H1 (cell line): ENCODE measurements around the gene CDHR5. TPM values are rescaled to one million over a fixed set of nuclear protein-coding genes. Genes with fewer than 3 reads are reported as not detected.

Experiments
- CTCF ChIA-PET: fragments of 300-600 bp; sonication (Branson Sonifier 250); formaldehyde crosslinking; loops from one replicate; lab custom pipeline; 2021; ENCODE audit not compliant: partially characterized antibody; lab: Charles Lee
- POLR2A ChIA-PET: fragments of 300-600 bp; sonication (Branson Sonifier 250); formaldehyde crosslinking; loops from one replicate; lab custom pipeline; 2021; ENCODE audit warnings: inconsistent platforms; ENCODE audit not compliant: partially characterized antibody; lab: Charles Lee
- DNase-seq, 2 experiments: peaks; one replicate each; pipeline versions ENCODE4 v3.0.0 to v3.0.0-alpha.2; 2010 to 2022; ENCODE audit warnings: low spot score in 2 of 2, low read depth in 1 of 2, mixed read lengths in 1 of 2
- FAIRE-seq: peaks from 2 replicates; lab custom pipeline; 2011; peaks lifted over from hg19 to GRCh38; lab: Jason Lieb, UNC
- H2AFZ ChIP-seq: 2 replicates; pipeline ENCODE4 v1.8.1; 2012; ENCODE audit warnings: low read length, inconsistent platforms
- H2AK5ac ChIP-seq: 2 replicates; pipeline ENCODE4 v1.6.1; 2013; ENCODE audit warnings: low read depth, low read length
- H2BK120ac ChIP-seq: replicated peaks from 2 replicates; pipeline ENCODE3; 2013; ENCODE audit warnings: low read depth, low read length, inconsistent platforms
- H2BK12ac ChIP-seq: 2 replicates; pipeline ENCODE4 v1.6.1; 2013; ENCODE audit warnings: low read depth, low read length
- H2BK15ac ChIP-seq: 2 replicates; pipeline ENCODE4 v1.6.1; 2013; ENCODE audit warnings: low read length
- H2BK20ac ChIP-seq: 2 replicates; pipeline ENCODE4 v1.6.1; 2013; ENCODE audit warnings: low read length
- H2BK5ac ChIP-seq: 2 replicates; pipeline ENCODE4 v1.6.1; 2013; ENCODE audit warnings: low read depth, low read length
- H3K14ac ChIP-seq: 2 replicates; pipeline ENCODE4 v1.6.1; 2013; ENCODE audit warnings: inconsistent platforms; ENCODE audit not compliant: insufficient read length
- H3K18ac ChIP-seq: 2 replicates; pipeline ENCODE4 v1.6.1; 2013; ENCODE audit warnings: low read length; ENCODE audit errors: extremely low read depth
- H3K23ac ChIP-seq: 2 replicates; pipeline ENCODE4 v1.6.1; 2013; ENCODE audit warnings: inconsistent platforms; ENCODE audit not compliant: insufficient read length
- H3K23me2 ChIP-seq: 2 replicates; pipeline ENCODE4 v1.6.1; 2013; ENCODE audit warnings: low read depth, low read length
- H3K27ac ChIP-seq: 2 replicates; pipeline ENCODE4 v1.6.1; 2011; ENCODE audit warnings: low read depth, low read length, inconsistent platforms
- H3K27me3 ChIP-seq, 4 experiments: replicated peaks in 1 of 4; 1 replicate in 1 of 4; 2 replicates in 3 of 4; pipeline versions ENCODE4 v1.6.1 to v1.8.1; 2011 to 2013; ENCODE audit warnings: low read length in 3 of 4, mild to moderate bottlenecking in 3 of 4, inconsistent platforms in 2 of 4, mixed read lengths in 2 of 4, moderate library complexity in 1 of 4; ENCODE audit not compliant: control insufficient read depth in 3 of 4, insufficient read depth in 3 of 4; ENCODE audit errors: extremely low read depth in 1 of 4
- H3K36me3 ChIP-seq, 4 experiments: 2 replicates each; pipeline versions ENCODE4 v1.6.1 to v1.8.1; 2011 to 2013; ENCODE audit warnings: mild to moderate bottlenecking in 4 of 4, low read length in 3 of 4, moderate library complexity in 2 of 4, control low read depth in 1 of 4, inconsistent platforms in 1 of 4; ENCODE audit not compliant: insufficient read depth in 4 of 4, control insufficient read depth in 2 of 4
- H3K4ac ChIP-seq: replicated peaks from 2 replicates; pipeline ENCODE3; 2013; ENCODE audit warnings: low read length, low read depth, mixed read lengths, inconsistent platforms; ENCODE audit not compliant: insufficient read length
- H3K4me1 ChIP-seq, 4 experiments: replicated peaks in 1 of 4; 1 replicate in 1 of 4; 2 replicates in 3 of 4; pipeline versions ENCODE4 v1.6.1 to v1.8.1; 2011 to 2013; ENCODE audit warnings: low read length in 3 of 4, inconsistent platforms in 2 of 4, mixed read lengths in 1 of 4; ENCODE audit not compliant: insufficient read depth in 4 of 4, control insufficient read depth in 3 of 4
- H3K4me2 ChIP-seq, 2 experiments: 2 replicates each; pipeline versions ENCODE4 v1.6.1 to v1.8.1; 2011 to 2013; ENCODE audit warnings: low read depth in 2 of 2, low read length in 2 of 2, control low read depth in 1 of 2, inconsistent platforms in 1 of 2, mild to moderate bottlenecking in 1 of 2; ENCODE audit not compliant: insufficient read depth in 1 of 2
- H3K4me3 ChIP-seq, 4 experiments: fragments of 200-600, 300-600 bp in 1 of 4; sonication (generic), shearing (Covaris generic), sonication (Bioruptor Twin) in 1 of 4; 2 replicates each; pipeline versions ENCODE4 v1.5.1 to v1.8.1; 2011 to 2016; ENCODE audit warnings: low read length in 4 of 4, low read depth in 3 of 4, control low read depth in 2 of 4, inconsistent platforms in 2 of 4, mild to moderate bottlenecking in 2 of 4, mixed read lengths in 1 of 4, moderate library complexity in 1 of 4; ENCODE audit not compliant: insufficient read depth in 2 of 4; ENCODE audit errors: extremely low read depth in 1 of 4
- H3K56ac ChIP-seq: replicated peaks from 2 replicates; pipeline ENCODE3; 2013; ENCODE audit warnings: low read depth, mild to moderate bottlenecking, mixed read lengths, low read length, inconsistent platforms; ENCODE audit not compliant: insufficient read length
- H3K79me1 ChIP-seq: 2 replicates; pipeline ENCODE4 v1.6.1; 2013; ENCODE audit warnings: low read depth, low read length, control low read depth
- H3K79me2 ChIP-seq, 2 experiments: 2 replicates each; pipeline versions ENCODE4 v1.6.1 to v1.8.1; 2012 to 2013; ENCODE audit warnings: low read length in 2 of 2, mild to moderate bottlenecking in 2 of 2, inconsistent platforms in 1 of 2; ENCODE audit not compliant: insufficient read depth in 2 of 2, control insufficient read depth in 1 of 2
- H3K9ac ChIP-seq, 4 experiments: replicated peaks in 1 of 4; 1 replicate in 1 of 4; 2 replicates in 3 of 4; pipeline versions ENCODE4 v1.6.1 to v1.8.1; 2011 to 2013; ENCODE audit warnings: low read depth in 3 of 4, low read length in 3 of 4, control low read depth in 2 of 4, mild to moderate bottlenecking in 2 of 4, moderate library complexity in 2 of 4, inconsistent platforms in 1 of 4; ENCODE audit errors: extremely low read depth in 1 of 4
- H3K9me3 ChIP-seq, 2 experiments: 2 replicates each; pipeline versions ENCODE4 v1.6.1 to v1.8.1; 2012 to 2013; ENCODE audit warnings: mild to moderate bottlenecking in 2 of 2, moderate library complexity in 2 of 2, control low read depth in 1 of 2, inconsistent platforms in 1 of 2, low read depth in 1 of 2, low read length in 1 of 2, mixed read lengths in 1 of 2; ENCODE audit not compliant: insufficient read depth in 2 of 2
- H4K20me1 ChIP-seq, 2 experiments: replicated peaks in 1 of 2; 2 replicates each; pipeline versions ENCODE3 to v1.8.1; 2011 to 2013; ENCODE audit warnings: inconsistent platforms in 2 of 2, low read length in 2 of 2, mild to moderate bottlenecking in 1 of 2; ENCODE audit not compliant: insufficient read depth in 2 of 2, control insufficient read depth in 1 of 2
- H4K5ac ChIP-seq: 2 replicates; pipeline ENCODE4 v1.6.1; 2013; ENCODE audit warnings: low read length, low read depth, mixed read lengths, inconsistent platforms; ENCODE audit not compliant: insufficient read length
- H4K8ac ChIP-seq: 2 replicates; pipeline ENCODE4 v1.8.0; 2013; ENCODE audit warnings: mild to moderate bottlenecking, moderate library complexity, low read length, inconsistent platforms; ENCODE audit not compliant: insufficient read depth; ENCODE audit errors: extremely low read depth
- H4K91ac ChIP-seq: replicated peaks from 2 replicates; pipeline ENCODE3; 2013; ENCODE audit warnings: low read length, mixed read lengths, inconsistent platforms; ENCODE audit not compliant: insufficient read length
- WGBS, 2 experiments: shearing (Covaris generic) in 1 of 2; methylation state at CpG; one replicate each; pipeline versions ENCODE4 v1.1.6 to v1.1.7; 2013 to 2015; ENCODE audit warnings: low lambda C conversion rate in 2 of 2, mixed read lengths in 2 of 2, inconsistent platforms in 1 of 2, low coverage in 1 of 2, missing lambda C conversion rate in 1 of 2; ENCODE audit not compliant: insufficient replicate concordance in 2 of 2, insufficient coverage in 1 of 2, insufficient read length in 1 of 2; ENCODE audit errors: extremely low coverage in 1 of 2, missing lambda C conversion rate in 1 of 2; 5-methylcytosine and 5-hydroxymethylcytosine counted together
- polyA plus RNA-seq, 7 experiments: library from polyadenylated mRNA; depleted of rRNA in 3 of 7; stranded (reverse) in 5 of 7; unstranded in 2 of 7; fragments of >200 nt in 5 of 7; fragments of 200-250 nt in 2 of 7; gene quantifications; 1 replicate in 5 of 7; 2 replicates in 1 of 7; 4 replicates in 1 of 7; pipeline versions ENCODE4 v1.2.1 to v1.2.3, GENCODE V29; 2011 to 2013; ENCODE audit warnings: missing spikeins in 2 of 7, mixed read lengths in 2 of 7
- total RNA-seq: library from RNA; stranded (reverse); fragmentation: NEBNext Ultra II Directional; extraction: Animal tissue kit (Norgen Biotek cat#: 25700); gene quantifications from 2 replicates; pipeline ENCODE4 v1.2.1, GENCODE V29; 2021

Gene CDHR5
- total and polyA plus RNA-seq, 2 of the 8 experiments (the other 6 are each of a cell fraction or from before 2014, with no cell fraction given) = not detected

DNA sequence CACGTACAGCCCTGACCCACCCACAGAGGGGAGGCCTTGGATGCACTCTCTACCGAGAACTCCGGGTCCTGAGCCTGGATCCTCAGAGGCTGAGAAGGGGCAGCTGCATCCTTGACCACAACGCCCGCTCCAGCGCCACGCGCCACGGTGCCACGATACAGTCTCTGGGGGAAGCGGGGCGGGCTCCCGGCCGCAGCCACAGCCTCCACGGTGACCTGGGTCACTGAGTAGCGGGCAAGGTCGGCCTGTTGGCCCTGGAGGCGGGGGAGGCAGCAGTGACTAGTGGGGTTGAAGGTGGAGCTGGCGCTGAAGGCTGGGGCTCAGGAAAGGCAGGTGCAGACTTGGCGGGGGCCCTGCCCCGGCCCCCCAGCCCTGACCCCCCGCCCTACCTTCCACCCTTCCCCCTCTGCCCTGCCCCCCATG is 5.1 kb downstream of the CDHR5 start:
- Histone ChIP-seq H3K27me3 (no peaks in the 10 kb centered on the region), H3K36me3 (peaks cover 0 to 2% (median 0%) of the 10 kb centered on the region in 4 experiments; a peak in 1 of 8 replicates), H4K8ac (no peak overlapping the region), H3K79me2 (no peaks in the 10 kb centered on the region), H2BK120ac (no peak overlapping the region), H2BK20ac (no peak overlapping the region), H3K4ac (no peak overlapping the region), H3K18ac (no peak overlapping the region), H3K23ac (no peak overlapping the region), H3K79me1 (no peaks in the 10 kb centered on the region; the same call in 1 of the 2 replicates), H3K4me1 (peaks cover 0 to 8% (median under 1%) of the 10 kb centered on the region in 4 experiments; a peak in 4 of 7 replicates), H4K91ac (no peak overlapping the region), H4K20me1 (peaks cover 5 to 11% of the 10 kb centered on the region in 2 experiments), H2BK12ac (no peak overlapping the region), H2AFZ (no peak overlapping the region), H3K23me2 (peaks cover 3% of the 10 kb centered on the region; the same call in 1 of the 2 replicates), H4K5ac (no peak overlapping the region), H3K56ac (no peak overlapping the region), H2AK5ac (no peak overlapping the region), H2BK5ac (0 out of 2 replicates have a peak overlapping the region, but pooled peaks have one; percentile 66), H3K27ac (no peak overlapping the region), H3K4me2 (no peak overlapping the region), H3K9ac (no peak overlapping the region), H3K4me3 (no peak overlapping the region), H2BK15ac (no peak overlapping the region), H3K14ac (no peak overlapping the region), H3K9me3 (no peaks in the 10 kb centered on the region)
- FAIRE-seq = no peak
- CTCF ChIA-PET = no interaction called here
- POLR2A ChIA-PET = interaction anchor here (0.6 kb wide), 1 partner anchor 92 kb away, joined by 3 read pairs; no protein-coding TSS in a partner anchor
- no peak for DNase-seq
- WGBS, 2 experiments = 98% methylated on average over 17 of the region's 22 CpGs; no CpG with 5 or more reads in 1 of the 2 experiments
